CD4-positive, alpha-beta T cell (primary cell): ENCODE data around the gene CDC42BPG. TPM values are rescaled to one million over a fixed set of nuclear protein-coding genes. Genes with fewer than 3 reads are reported as not detected.

ENCODE experiments used
- ATAC-seq: fragments of 200-7000 bp; cut with Tn5 transposase; one replicate; pipeline ENCODE4 v1.10.0; 2022; ENCODE audit warnings: mild to moderate bottlenecking; ENCODE audit not compliant: poor library complexity
- CTCF ChIA-PET: fragments of 350-600 bp; sonication (Branson Sonifier 250); formaldehyde crosslinking; loops from one replicate; lab custom pipeline; 2021; ENCODE audit warnings: antibody characterized with exemption, inconsistent platforms; lab: Charles Lee
- POLR2A ChIA-PET: fragments of 350-600 bp; sonication (Branson Sonifier 250); formaldehyde crosslinking; loops from one replicate; lab custom pipeline; 2021; ENCODE audit warnings: antibody characterized with exemption, inconsistent platforms; lab: Charles Lee
- DNase-seq, 14 experiments: peaks; one replicate each; pipeline ENCODE4 v3.0.0-alpha.2; 2013 to 2020; ENCODE audit warnings: mixed read lengths in 2 of 14
- H3K27ac ChIP-seq, 2 donors: one replicate each; pipeline versions ENCODE4 v1.5.1 to v1.7.0; 2013; ENCODE audit warnings: low read length in 2 of 2, low read depth in 1 of 2, mild to moderate bottlenecking in 1 of 2
- H3K27me3 ChIP-seq, 2 experiments: 1 replicate in 1 of 2; 2 replicates in 1 of 2; pipeline versions ENCODE4 v1.6.1 to v1.7.0; 2013; ENCODE audit warnings: low read length in 2 of 2, control low read depth in 1 of 2, mild to moderate bottlenecking in 1 of 2, moderate library complexity in 1 of 2; ENCODE audit not compliant: insufficient read depth in 2 of 2, control insufficient read depth in 1 of 2
- H3K36me3 ChIP-seq: one replicate; pipeline ENCODE4 v1.6.1; 2013; ENCODE audit warnings: low read length, control low read depth; ENCODE audit not compliant: insufficient read depth
- H3K4me1 ChIP-seq: one replicate; pipeline ENCODE4 v1.6.1; 2013; ENCODE audit warnings: low read length, control low read depth; ENCODE audit not compliant: insufficient read depth
- H3K4me3 ChIP-seq: one replicate; pipeline ENCODE4 v1.5.1; 2013; ENCODE audit warnings: mild to moderate bottlenecking, low read length, moderate library complexity
- H3K9me3 ChIP-seq, 2 experiments: 1 replicate in 1 of 2; 2 replicates in 1 of 2; pipeline versions ENCODE4 v1.6.1 to v1.7.0; 2013; ENCODE audit warnings: low read length in 2 of 2, mild to moderate bottlenecking in 2 of 2, control low read depth in 1 of 2, moderate library complexity in 1 of 2; ENCODE audit not compliant: control insufficient read depth in 1 of 2, insufficient read depth in 1 of 2
- H3K27ac Mint-ChIP-seq: one replicate; pipeline ENCODE4 v1.8.0; 2020; ENCODE audit warnings: mixed read lengths
- H3K27me3 Mint-ChIP-seq: one replicate; pipeline ENCODE4 v1.8.0; 2021; ENCODE audit warnings: mixed read lengths
- H3K36me3 Mint-ChIP-seq: one replicate; pipeline ENCODE4 v1.8.0; 2021; ENCODE audit warnings: low read depth, mixed read lengths
- H3K4me1 Mint-ChIP-seq: one replicate; pipeline ENCODE4 v1.8.0; 2021; ENCODE audit warnings: low read depth, mixed read lengths
- H3K4me3 Mint-ChIP-seq: one replicate; pipeline ENCODE4 v1.8.0; 2020; ENCODE audit warnings: mild to moderate bottlenecking, mixed read lengths
- H3K9me3 Mint-ChIP-seq: one replicate; pipeline ENCODE4 v1.8.0; 2020; ENCODE audit warnings: mixed read lengths
- intact Hi-C, 2 experiments: fragments of 100-400 bp; cut with DNase I in 1 of 2; cut with micrococcal nuclease in 1 of 2; formaldehyde crosslinking; loops; one replicate each; pipeline versions ENCODE4 v1.15.1 to v1.9.0; 2023 to 2025; cut with DNase I, micrococcal nuclease
- total RNA-seq, 174 experiments: library from RNA in 2 of 174; stranded (reverse) in 2 of 174; gene quantifications; one replicate each; pipeline ENCODE4 v1.2.3 and lab custom pipeline; 2021 to 2026
- TF ChIP-seq, protein P1 (sequence below): fragments of 200-600 bp; IDR thresholded peaks from one replicate; pipeline ENCODE4 v1.8.0; 2022; ENCODE audit warnings: antibody characterized with exemption, mild to moderate bottlenecking

CDC42BPG gene
- total RNA-seq, 2 experiments from 2014 or later = 6.9 to 9.7 TPM

DNA sequence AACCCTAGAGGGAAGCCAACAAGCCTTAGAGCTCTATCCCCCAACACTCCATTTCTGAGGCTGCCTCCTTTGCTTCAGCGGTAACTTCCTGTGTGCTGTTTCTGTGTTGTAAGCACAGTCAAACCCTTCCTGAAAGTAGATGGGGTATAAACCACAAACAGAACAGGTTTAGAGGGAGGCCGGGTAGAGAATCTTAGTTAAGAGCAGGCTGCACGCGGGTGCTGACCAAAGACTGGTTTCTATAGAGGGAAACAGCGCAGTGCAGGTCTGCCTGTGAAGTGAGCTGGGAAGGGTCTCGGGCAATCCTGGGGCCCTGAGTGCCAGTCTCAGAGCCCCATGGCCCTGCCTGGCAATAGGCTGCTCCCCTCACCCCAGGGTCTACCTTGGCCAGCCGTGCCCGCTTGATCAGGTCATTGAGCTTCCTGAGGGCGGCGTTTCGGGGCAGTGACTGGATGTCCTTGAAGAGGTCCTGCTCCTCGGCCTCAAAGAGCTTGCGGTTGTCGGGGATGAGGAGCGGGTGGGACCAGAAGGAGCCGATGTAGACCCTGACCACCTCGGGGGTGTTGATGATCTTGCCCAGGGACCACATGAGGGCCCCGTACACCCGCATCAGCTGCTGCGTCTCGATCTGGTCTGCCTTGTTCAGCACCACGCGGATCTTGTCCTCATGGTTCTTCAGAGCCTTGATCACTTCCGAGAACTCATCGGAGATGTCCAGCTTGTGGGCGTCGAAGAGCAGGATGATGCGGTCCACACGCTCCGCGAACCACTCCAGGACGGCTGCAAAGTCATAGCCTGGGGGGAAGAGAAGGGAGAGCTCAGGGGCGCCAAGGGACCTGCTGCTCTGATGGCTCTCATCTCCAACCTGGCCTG is 15.3 kb upstream of the CDC42BPG start:
- H3K9me3 Mint-ChIP-seq = no peaks in the 10 kb centered on the region
- intact Hi-C loops = loop anchor here (1.0 to 10.0 kb wide), 5 partner anchors 8 to 85 kb away; partner anchors contain the start of genes EHD1 (in 2 of the 2), CDC42BPG (in 1 of the 2) and SF1 (in 1 of the 2)
- Histone ChIP-seq H3K4me1 (peaks cover 100% of the 10 kb centered on the region), H3K4me3 (peak overlapping the region; percentile 16), H3K27ac (peak overlapping the region; percentile 79 to 87), H3K27me3 (no peaks in the 10 kb centered on the region), H3K9me3 (no peaks in the 10 kb centered on the region), H3K36me3 (peaks cover 51% of the 10 kb centered on the region)
- peak in 10 of 14 experiments; percentile 37 to 88 (median 54) for DNase-seq
- peak overlapping the region; percentile 93 for H3K27ac Mint-ChIP-seq
- H3K27me3 Mint-ChIP-seq = no peaks in the 10 kb centered on the region
- peaks cover 90% of the 10 kb centered on the region for H3K4me1 Mint-ChIP-seq
- ChIA-PET POLR2A (interaction anchor here (1.1 to 27.2 kb wide), 17 partner anchors 9 to 566 kb away, joined by 3 to 767 read pairs (median 7); partner anchors contain the start of genes CDC42BPG, EHD1, MEN1 and PPP2R5B), CTCF (interaction anchor here (0.9 to 2.8 kb wide), 11 partner anchors 9 to 250 kb away, joined by 3 to 20 read pairs (median 6); partner anchors contain the start of genes CDC42BPG, EHD1 and SF1)
- H3K4me3 Mint-ChIP-seq = peak overlapping the region; percentile 75
- ATAC-seq = peak; percentile 72
- H3K36me3 Mint-ChIP-seq = peaks cover 64% of the 10 kb centered on the region
- TF ChIP-seq, protein P1, sequence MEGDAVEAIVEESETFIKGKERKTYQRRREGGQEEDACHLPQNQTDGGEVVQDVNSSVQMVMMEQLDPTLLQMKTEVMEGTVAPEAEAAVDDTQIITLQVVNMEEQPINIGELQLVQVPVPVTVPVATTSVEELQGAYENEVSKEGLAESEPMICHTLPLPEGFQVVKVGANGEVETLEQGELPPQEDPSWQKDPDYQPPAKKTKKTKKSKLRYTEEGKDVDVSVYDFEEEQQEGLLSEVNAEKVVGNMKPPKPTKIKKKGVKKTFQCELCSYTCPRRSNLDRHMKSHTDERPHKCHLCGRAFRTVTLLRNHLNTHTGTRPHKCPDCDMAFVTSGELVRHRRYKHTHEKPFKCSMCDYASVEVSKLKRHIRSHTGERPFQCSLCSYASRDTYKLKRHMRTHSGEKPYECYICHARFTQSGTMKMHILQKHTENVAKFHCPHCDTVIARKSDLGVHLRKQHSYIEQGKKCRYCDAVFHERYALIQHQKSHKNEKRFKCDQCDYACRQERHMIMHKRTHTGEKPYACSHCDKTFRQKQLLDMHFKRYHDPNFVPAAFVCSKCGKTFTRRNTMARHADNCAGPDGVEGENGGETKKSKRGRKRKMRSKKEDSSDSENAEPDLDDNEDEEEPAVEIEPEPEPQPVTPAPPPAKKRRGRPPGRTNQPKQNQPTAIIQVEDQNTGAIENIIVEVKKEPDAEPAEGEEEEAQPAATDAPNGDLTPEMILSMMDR = no peak

DNA sequence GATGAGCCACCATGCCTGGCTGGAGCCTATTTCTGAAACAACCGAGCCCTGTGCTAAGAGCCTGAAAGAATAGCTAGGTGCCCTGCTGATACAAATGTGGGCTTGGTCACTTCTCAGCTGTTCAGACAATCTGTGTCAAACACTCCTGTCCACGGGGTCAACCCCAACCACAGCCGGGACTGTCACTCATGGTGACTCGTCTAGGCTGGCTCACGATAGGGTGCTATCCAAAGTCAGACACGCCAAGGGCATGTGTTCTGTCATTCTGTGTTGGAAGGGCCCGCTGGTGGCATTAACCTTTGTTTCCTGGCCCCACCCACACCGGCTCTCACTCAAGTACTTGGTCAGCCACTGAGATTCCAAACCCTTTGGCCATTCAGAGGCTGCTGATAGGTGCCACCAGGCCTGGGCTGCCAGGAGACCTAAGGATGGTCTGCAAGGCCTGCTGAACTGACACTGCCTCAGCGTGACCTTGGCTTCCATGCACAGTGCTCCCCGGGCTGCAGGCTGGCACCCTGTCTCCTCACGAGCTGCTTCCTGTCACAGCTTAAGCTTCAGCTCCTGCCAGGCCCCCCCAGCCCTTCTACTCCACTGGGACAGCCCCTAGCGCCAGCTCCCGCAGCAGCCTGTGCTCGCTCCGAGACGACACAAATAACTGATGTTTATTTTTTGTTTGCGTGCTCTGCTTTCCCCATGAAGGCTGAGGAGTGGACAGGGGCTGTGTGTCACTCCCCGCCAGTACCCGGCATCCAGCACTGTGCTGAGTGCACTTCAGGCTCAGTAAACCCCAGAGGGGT is 14.2 kb upstream of the CDC42BPG start:
- Mint-ChIP-seq H3K27ac (peak overlapping the region; percentile 93), H3K27me3 (no peaks in the 10 kb centered on the region), H3K4me3 (peak overlapping the region; percentile 75), H3K9me3 (no peaks in the 10 kb centered on the region), H3K4me1 (peaks cover 90% of the 10 kb centered on the region), H3K36me3 (peaks cover 75% of the 10 kb centered on the region)
- H3K27me3 ChIP-seq = no peaks in the 10 kb centered on the region
- H3K4me1 ChIP-seq = peaks cover 100% of the 10 kb centered on the region
- H3K36me3 ChIP-seq = peaks cover 62% of the 10 kb centered on the region
- H3K4me3 ChIP-seq = peak overlapping the region; percentile 16
- DNase-seq (peak; percentile 39 to 86 (median 65)), ATAC-seq (peak; percentile 58)
- H3K27ac ChIP-seq = peak overlapping the region; percentile 79 to 87
- intact Hi-C loops = loop anchor here (1.0 to 2.0 kb wide), 4 partner anchors 7 to 20 kb away; partner anchors contain the start of genes EHD1 (in 2 of the 2) and CDC42BPG (in 1 of the 2)
- CTCF ChIA-PET = interaction anchor here (1.1 to 2.8 kb wide), 9 partner anchors 10 to 80 kb away, joined by 3 to 20 read pairs (median 6); partner anchors contain the start of genes CDC42BPG, EHD1 and SF1
- POLR2A ChIA-PET = interaction anchor here (1.1 to 27.2 kb wide), 15 partner anchors 7 to 276 kb away, joined by 3 to 767 read pairs (median 7); partner anchors contain the start of genes CDC42BPG, EHD1, MEN1 and PPP2R5B
- TF ChIP-seq, protein P1 = no peak
- H3K9me3 ChIP-seq = no peaks in the 10 kb centered on the region

DNA sequence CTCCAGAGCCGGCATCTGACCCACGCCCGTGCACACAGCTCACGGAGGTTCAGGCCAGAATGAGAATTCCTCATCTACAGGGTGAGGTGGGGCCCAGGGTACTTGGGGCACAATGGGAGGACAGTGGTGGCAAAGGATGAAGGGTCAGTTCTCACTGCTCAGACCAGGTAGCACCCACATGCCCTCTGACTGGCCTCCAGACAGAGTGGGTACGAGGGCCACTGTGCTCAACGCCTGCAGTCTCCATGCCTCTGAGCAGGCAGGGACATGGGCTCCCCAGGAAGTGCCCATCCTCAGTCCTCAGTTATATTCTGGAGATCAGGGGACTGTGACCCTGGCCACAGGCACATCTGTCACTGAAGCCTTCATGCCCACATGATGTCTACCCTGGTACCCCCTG is 13.0 kb upstream of the CDC42BPG start:
- ATAC-seq (no peak), DNase-seq (no peak)
- Histone ChIP-seq H3K9me3 (no peaks in the 10 kb centered on the region), H3K27me3 (no peaks in the 10 kb centered on the region), H3K4me3 (no peak overlapping the region), H3K36me3 (peaks cover 72% of the 10 kb centered on the region), H3K27ac (peak overlapping the region; percentile 79 to 87), H3K4me1 (peaks cover 100% of the 10 kb centered on the region)
- Mint-ChIP-seq H3K4me1 (peaks cover 90% of the 10 kb centered on the region), H3K36me3 (peaks cover 82% of the 10 kb centered on the region), H3K9me3 (no peaks in the 10 kb centered on the region), H3K4me3 (peak overlapping the region; percentile 38), H3K27me3 (no peaks in the 10 kb centered on the region), H3K27ac (peak overlapping the region; percentile 93)
- CTCF ChIA-PET = interaction anchor here (1.8 kb wide), 1 partner anchor 17 kb away, joined by 6 read pairs; no protein-coding TSS in a partner anchor
- intact Hi-C loops = no loop called here
- TF ChIP-seq, protein P1 = no peak
- POLR2A ChIA-PET = interaction anchor here (1.8 to 27.2 kb wide), 4 partner anchors 6 to 66 kb away, joined by 7 to 767 read pairs (median 293); partner anchors contain the start of genes EHD1 and PPP2R5B
